Measurements from ENCODE around the gene GTF3C4.

DNA sequence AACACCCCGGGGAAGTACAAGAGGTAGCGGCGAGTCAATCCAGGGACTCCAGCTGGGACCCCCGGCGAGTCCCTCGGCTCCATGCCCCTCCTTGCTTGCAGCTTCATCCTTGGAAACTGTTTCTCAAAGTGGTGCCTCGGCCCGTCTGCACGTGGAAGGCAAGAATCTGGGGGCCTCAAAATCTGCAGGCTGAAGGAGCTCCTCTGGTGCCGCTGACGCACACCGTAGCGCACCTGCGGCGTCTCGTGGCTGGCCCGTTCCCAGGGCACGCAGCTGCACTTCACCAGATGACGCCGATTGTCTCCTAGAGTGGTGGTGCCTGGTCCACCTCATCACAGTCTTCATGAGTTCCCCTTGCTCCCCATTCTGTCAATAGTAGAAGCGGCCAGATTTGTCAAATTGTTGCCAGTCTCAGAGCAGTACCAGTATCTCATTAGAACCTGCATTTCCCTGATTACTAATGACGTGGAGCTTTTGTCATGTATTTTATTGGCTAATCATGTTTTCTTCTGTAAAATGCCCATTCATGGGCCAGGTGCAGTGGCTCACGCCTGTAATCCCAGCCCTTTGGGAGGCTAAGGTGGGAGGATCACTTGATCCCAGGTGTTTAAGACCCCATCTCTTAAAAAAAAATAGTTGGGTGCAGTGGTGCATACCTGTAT lies 38.6 kb downstream of the GTF3C4 start:
- TF ChIP-seq, protein P1, sequence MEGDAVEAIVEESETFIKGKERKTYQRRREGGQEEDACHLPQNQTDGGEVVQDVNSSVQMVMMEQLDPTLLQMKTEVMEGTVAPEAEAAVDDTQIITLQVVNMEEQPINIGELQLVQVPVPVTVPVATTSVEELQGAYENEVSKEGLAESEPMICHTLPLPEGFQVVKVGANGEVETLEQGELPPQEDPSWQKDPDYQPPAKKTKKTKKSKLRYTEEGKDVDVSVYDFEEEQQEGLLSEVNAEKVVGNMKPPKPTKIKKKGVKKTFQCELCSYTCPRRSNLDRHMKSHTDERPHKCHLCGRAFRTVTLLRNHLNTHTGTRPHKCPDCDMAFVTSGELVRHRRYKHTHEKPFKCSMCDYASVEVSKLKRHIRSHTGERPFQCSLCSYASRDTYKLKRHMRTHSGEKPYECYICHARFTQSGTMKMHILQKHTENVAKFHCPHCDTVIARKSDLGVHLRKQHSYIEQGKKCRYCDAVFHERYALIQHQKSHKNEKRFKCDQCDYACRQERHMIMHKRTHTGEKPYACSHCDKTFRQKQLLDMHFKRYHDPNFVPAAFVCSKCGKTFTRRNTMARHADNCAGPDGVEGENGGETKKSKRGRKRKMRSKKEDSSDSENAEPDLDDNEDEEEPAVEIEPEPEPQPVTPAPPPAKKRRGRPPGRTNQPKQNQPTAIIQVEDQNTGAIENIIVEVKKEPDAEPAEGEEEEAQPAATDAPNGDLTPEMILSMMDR (IDR thresholded peaks at IDR 0.05; ENCODE audit: insufficient read depth, low read length, poor library complexity, severe bottlenecking): no peak
- TF ChIP-seq EZH2phosphoT487 (conservative IDR thresholded peaks at IDR 0.05; ENCODE audit: low read length): no peak

Measured in SU-DHL-6 (cell line).